Uterus (tissue), 4 donors: Measurements from ENCODE around the gene CCR4. TPM values are rescaled to one million over a fixed set of nuclear protein-coding genes. Genes with fewer than 3 reads are reported as not detected.
"Not testable (repeated sequence)": the region's sequence is repeated elsewhere in the genome, so short reads cannot be mapped to it uniquely, and the experiment has no call there.

Source experiments
- DNase-seq, 2 donors: peaks; one replicate each; pipeline ENCODE4 v3.0.0-alpha.2; 2019 to 2020
- H3K27ac ChIP-seq, 2 donors: fragments of 200-600 bp; sonication (generic); 1 replicate in 1 of 2; 2 replicates in 1 of 2; pipeline ENCODE4 v1.5.1; 2016 to 2018
- H3K27me3 ChIP-seq, 2 donors: fragments of 200-600 bp; sonication (generic); one replicate each; pipeline ENCODE4 v1.5.1; 2018 to 2019; ENCODE audit warnings: control low read depth in 1 of 2
- H3K36me3 ChIP-seq, 2 donors: fragments of 200-600 bp; sonication (generic); one replicate each; pipeline ENCODE4 v1.5.1; 2019; ENCODE audit warnings: control low read depth in 1 of 2
- H3K4me1 ChIP-seq, 2 donors: fragments of 200-600 bp; sonication (generic); one replicate each; pipeline ENCODE4 v1.5.1; 2018 to 2019; ENCODE audit warnings: control low read depth in 1 of 2
- H3K4me3 ChIP-seq, 2 donors: fragments of 200-600 bp; sonication (generic); 1 replicate in 1 of 2; 2 replicates in 1 of 2; pipeline ENCODE4 v1.5.1; 2018 to 2019; ENCODE audit warnings: mild to moderate bottlenecking in 1 of 2
- H3K9me3 ChIP-seq, 2 donors: fragments of 200-600 bp; sonication (generic); one replicate each; pipeline ENCODE4 v1.5.1; 2019; ENCODE audit warnings: control low read depth in 1 of 2
- CTCF ChIP-seq, 4 experiments: fragments of 200-600 bp in 2 of 4; fragments of 450-650 bp in 2 of 4; sonication (generic) in 2 of 4; IDR thresholded peaks; one replicate each; pipeline ENCODE4 v1.5.1; 2016 to 2019; ENCODE audit warnings: antibody characterized with exemption in 4 of 4, mild to moderate bottlenecking in 2 of 4, moderate library complexity in 1 of 4
- POLR2A ChIP-seq, 2 donors: fragments of 450-650 bp; IDR thresholded peaks; one replicate each; pipeline ENCODE4 v1.6.1; 2016; ENCODE audit warnings: antibody characterized with exemption in 2 of 2, mild to moderate bottlenecking in 1 of 2, moderate library complexity in 1 of 2
- intact Hi-C: fragments of 100-400 bp; cut with DNase I; formaldehyde crosslinking; loops from one replicate; pipeline ENCODE4 v1.15.1; 2023; ENCODE audit warnings: low total_unique reads
- total RNA-seq, 4 donors: library from RNA; depleted of rRNA in 3 of 4; stranded (reverse); fragments of >200 nt in 3 of 4; gene quantifications; one replicate each; pipeline versions ENCODE4 v1.1.0 to v1.2.4, GENCODE V29; 2014 to 2023
- donor health status: DM: yes; HTN: yes; CAD: no.

CCR4 gene
- total RNA-seq, 4 donors from 2014 or later, result 0.35 TPM; not detected in 3

GRCh38 chr3:32961189-32961715 lies 9.8 kb downstream of the CCR4 start:
- Histone ChIP-seq H3K4me1 (no peaks in the 10 kb centered on the region), H3K4me3 (no peak overlapping the region), H3K27ac (no peak overlapping the region), H3K36me3 (no peaks in the 10 kb centered on the region), H3K27me3 (no peaks in the 10 kb centered on the region), H3K9me3 (no peaks in the 10 kb centered on the region)
- DNase-seq, result no peak
- TF ChIP-seq POLR2A (IDR thresholded peaks at IDR 0.05) (no peak), CTCF (IDR thresholded peaks at IDR 0.05) (no peak)
- intact Hi-C loops, result no loop called here

- intact Hi-C loops, result no loop called here
- Histone ChIP-seq H3K9me3 (no peaks in the 10 kb centered on the region), H3K4me3 (no peak overlapping the region), H3K4me1 (no peaks in the 10 kb centered on the region), H3K27ac (no peak overlapping the region), H3K27me3 (no peaks in the 10 kb centered on the region), H3K36me3 (no peaks in the 10 kb centered on the region)
- DNase-seq, result no peak
- TF ChIP-seq CTCF (IDR thresholded peaks at IDR 0.05) (no peak), POLR2A (IDR thresholded peaks at IDR 0.05) (no peak)
These were observed 12.4 kb downstream of the CCR4 start for GRCh38 chr3:32963871-32964270.

GRCh38 chr3:32964781-32965180 lies 13.3 kb downstream of the CCR4 start:
- H3K27ac ChIP-seq, result not testable (repeated sequence)

GRCh38 chr3:32965617-32966213 lies 14.3 kb downstream of the CCR4 start:
- intact Hi-C loops, H3K27ac ChIP-seq, H3K4me1 ChIP-seq, H3K9me3 ChIP-seq, H3K36me3 ChIP-seq, H3K4me3 ChIP-seq, DNase-seq, H3K27me3 ChIP-seq: not testable (repeated sequence)

More at GRCh38 chr3:32964781-32965180, 13.3 kb downstream of the CCR4 start:
- intact Hi-C loops, H3K9me3 ChIP-seq, H3K27me3 ChIP-seq, H3K4me1 ChIP-seq, H3K4me3 ChIP-seq, H3K36me3 ChIP-seq, DNase-seq: not testable (repeated sequence)

- DNase-seq, H3K4me3 ChIP-seq, intact Hi-C loops, H3K4me1 ChIP-seq, H3K9me3 ChIP-seq, H3K36me3 ChIP-seq, H3K27ac ChIP-seq, H3K27me3 ChIP-seq: not testable (repeated sequence)
These were observed 15.2 kb downstream of the CCR4 start for GRCh38 chr3:32966627-32967026.

- no peak for TF ChIP-seq POLR2A (IDR thresholded peaks at IDR 0.05)
- TF ChIP-seq CTCF (IDR thresholded peaks at IDR 0.05), result no peak
- no peak overlapping the region for H3K27ac ChIP-seq
- H3K4me1 ChIP-seq, result no peaks in the 10 kb centered on the region
- no peaks in the 10 kb centered on the region for H3K9me3 ChIP-seq
- intact Hi-C loops, result no loop called here
- H3K36me3 ChIP-seq, result no peaks in the 10 kb centered on the region
- H3K27me3 ChIP-seq, result no peaks in the 10 kb centered on the region
- H3K4me3 ChIP-seq, result no peak overlapping the region
- DNase-seq, result no peak
These were observed 16.9 kb downstream of the CCR4 start for GRCh38 chr3:32968166-32968919.
